Esophagus muscularis mucosa (tissue), 4 donors: Measurements from ENCODE around the gene HADH.
A peak's percentile ranks its signal among the peaks of the same experiment; 100 is the strongest.

Experiments
- CTCF ChIP-seq, 3 experiments: fragments of 200-600 bp in 2 of 3; fragments of 450-650 bp in 1 of 3; sonication (generic) in 2 of 3; IDR thresholded peaks; one replicate each; pipeline ENCODE4 v1.5.1; 2017 to 2019; ENCODE audit warnings: antibody characterized with exemption in 3 of 3, mild to moderate bottlenecking in 2 of 3, moderate library complexity in 1 of 3
- EP300 ChIP-seq: sonication (generic); formaldehyde crosslinking; IDR thresholded peaks from one replicate; pipeline ENCODE4 v1.6.1; 2017; ENCODE audit warnings: antibody characterized with exemption
- POLR2A ChIP-seq: fragments of 450-650 bp; IDR thresholded peaks from one replicate; pipeline ENCODE4 v1.6.1; 2017; ENCODE audit warnings: antibody characterized with exemption, moderate library complexity, mild to moderate bottlenecking, low read depth
- POLR2AphosphoS5 ChIP-seq, 2 donors: sonication (generic); formaldehyde crosslinking; IDR thresholded peaks; one replicate each; pipeline ENCODE4 v1.6.1; 2017; ENCODE audit warnings: antibody characterized with exemption in 2 of 2

GRCh38 chr4:108030332-108030731 lies 40.6 kb downstream of the HADH start:
- TF ChIP-seq CTCF (IDR thresholded peaks at IDR 0.05) = peak in 2 of 3 experiments; percentile 12 to 18
- TF ChIP-seq POLR2A = no peak
- TF ChIP-seq POLR2AphosphoS5 (IDR thresholded peaks at IDR 0.05) = no peak
- TF ChIP-seq EP300 = no peak
